ENCODE results near the gene CCL5. TPM values are rescaled to one million over a fixed set of nuclear protein-coding genes. Genes with fewer than 3 reads are reported as not detected.
A peak's percentile ranks its signal among the peaks of the same experiment; 100 is the strongest.

CCL5 gene
- total and polyA plus RNA-seq, 5 donors from 2014 or later = 4.7 to 25.8 (median 6.0) TPM

- Histone ChIP-seq H3K9me3 (ENCODE audit: control insufficient read depth in 2 of 2, low read length in 2 of 2) (no peaks in the 10 kb centered on the region), H3K4me3 (ENCODE audit: low read depth, low read length) (no peak overlapping the region), H3K27me3 (ENCODE audit: control insufficient read depth, insufficient read depth, low read length) (no peaks in the 10 kb centered on the region), H3K4me1 (ENCODE audit: control insufficient read depth, insufficient read depth, low read length, poor library complexity, severe bottlenecking) (no peaks in the 10 kb centered on the region), H3K27ac (ENCODE audit: insufficient read depth, low read length, poor library complexity, severe bottlenecking) (no peak overlapping the region), H3K36me3 (ENCODE audit: control insufficient read depth, insufficient read depth, low read length) (no peaks in the 10 kb centered on the region)
- no peak for ATAC-seq (ENCODE audit: low read depth in 2 of 2)
- Mint-ChIP-seq H3K27ac (no peak overlapping the region), H3K36me3 (peaks cover 15% of the 10 kb centered on the region), H3K4me3 (no peak overlapping the region), H3K27me3 (no peaks in the 10 kb centered on the region), H3K4me1 (peaks cover 0 to 5% (median 2%) of the 10 kb centered on the region in 4 donors), H3K9me3 (peaks cover 0 to 1% (median 0%) of the 10 kb centered on the region in 7 donors)
- DNase-seq = no peak
Observed at GRCh38 chr17:35855965-35856364, 24.2 kb downstream of the CCL5 start.

- Histone ChIP-seq H3K27ac (ENCODE audit: insufficient read depth, low read length, poor library complexity, severe bottlenecking) (no peak overlapping the region), H3K36me3 (ENCODE audit: control insufficient read depth, insufficient read depth, low read length) (peaks cover 46% of the 10 kb centered on the region), H3K27me3 (ENCODE audit: control insufficient read depth, insufficient read depth, low read length) (no peaks in the 10 kb centered on the region), H3K4me1 (ENCODE audit: control insufficient read depth, insufficient read depth, low read length, poor library complexity, severe bottlenecking) (no peaks in the 10 kb centered on the region), H3K9me3 (ENCODE audit: control insufficient read depth in 2 of 2, low read length in 2 of 2) (no peaks in the 10 kb centered on the region), H3K4me3 (ENCODE audit: low read depth, low read length) (no peak overlapping the region)
- DNase-seq = peak; percentile 3 to 83 (median 38)
- ATAC-seq (ENCODE audit: low read depth in 2 of 2) = peak; percentile 48 to 58
- Mint-ChIP-seq H3K27ac (peak overlapping the region in 2 of 3 donors; percentile 7 to 12), H3K4me3 (no peak overlapping the region), H3K4me1 (peaks cover 0 to 10% (median 6%) of the 10 kb centered on the region in 4 donors), H3K27me3 (no peaks in the 10 kb centered on the region), H3K9me3 (no peaks in the 10 kb centered on the region), H3K36me3 (peaks cover 37% of the 10 kb centered on the region)
Observed at GRCh38 chr17:35849469-35850348, 30.5 kb downstream of the CCL5 start.

- no peaks in the 10 kb centered on the region for H3K4me1 ChIP-seq (ENCODE audit: control insufficient read depth, insufficient read depth, low read length, poor library complexity, severe bottlenecking)
- H3K4me3 ChIP-seq (ENCODE audit: low read depth, low read length) = no peak overlapping the region
- Mint-ChIP-seq H3K27ac (peak overlapping the region in 1 of 3 donors; percentile 60), H3K27me3 (no peaks in the 10 kb centered on the region), H3K4me3 (no peak overlapping the region), H3K4me1 (peaks cover 0 to 10% (median 6%) of the 10 kb centered on the region in 4 donors), H3K36me3 (peaks cover 45% of the 10 kb centered on the region), H3K9me3 (no peaks in the 10 kb centered on the region)
- ATAC-seq (ENCODE audit: low read depth in 2 of 2) (no peak), DNase-seq (no peak)
- H3K9me3 ChIP-seq (ENCODE audit: control insufficient read depth in 2 of 2, low read length in 2 of 2) = no peaks in the 10 kb centered on the region
- no peaks in the 10 kb centered on the region for H3K27me3 ChIP-seq (ENCODE audit: control insufficient read depth, insufficient read depth, low read length)
- H3K36me3 ChIP-seq (ENCODE audit: control insufficient read depth, insufficient read depth, low read length) = peaks cover 65% of the 10 kb centered on the region
- no peak overlapping the region for H3K27ac ChIP-seq (ENCODE audit: insufficient read depth, low read length, poor library complexity, severe bottlenecking)
Observed at GRCh38 chr17:35847633-35848373, 32.4 kb downstream of the CCL5 start.

- Mint-ChIP-seq H3K27ac (no peak overlapping the region), H3K36me3 (peaks cover 51% of the 10 kb centered on the region), H3K4me3 (no peak overlapping the region), H3K9me3 (no peaks in the 10 kb centered on the region), H3K4me1 (peaks cover 0 to 10% (median 6%) of the 10 kb centered on the region in 4 donors), H3K27me3 (no peaks in the 10 kb centered on the region)
- ATAC-seq (ENCODE audit: low read depth in 2 of 2) (no peak), DNase-seq (no peak)
- no peaks in the 10 kb centered on the region for H3K9me3 ChIP-seq (ENCODE audit: control insufficient read depth in 2 of 2, low read length in 2 of 2)
- H3K4me1 ChIP-seq (ENCODE audit: control insufficient read depth, insufficient read depth, low read length, poor library complexity, severe bottlenecking) = no peaks in the 10 kb centered on the region
- H3K27ac ChIP-seq (ENCODE audit: insufficient read depth, low read length, poor library complexity, severe bottlenecking) = no peak overlapping the region
- H3K4me3 ChIP-seq (ENCODE audit: low read depth, low read length) = no peak overlapping the region
- H3K27me3 ChIP-seq (ENCODE audit: control insufficient read depth, insufficient read depth, low read length) = no peaks in the 10 kb centered on the region
- peaks cover 73% of the 10 kb centered on the region for H3K36me3 ChIP-seq (ENCODE audit: control insufficient read depth, insufficient read depth, low read length)
Observed at GRCh38 chr17:35847006-35847405, 33.2 kb downstream of the CCL5 start.

- Mint-ChIP-seq H3K36me3 (peaks cover 49% of the 10 kb centered on the region), H3K4me3 (no peak overlapping the region), H3K27me3 (no peaks in the 10 kb centered on the region), H3K9me3 (peaks cover 0 to 2% (median 0%) of the 10 kb centered on the region in 7 donors), H3K4me1 (peaks cover 0 to 8% (median 4%) of the 10 kb centered on the region in 4 donors), H3K27ac (peak overlapping the region in 2 of 3 donors; percentile 15 to 27)
- no peaks in the 10 kb centered on the region for H3K27me3 ChIP-seq (ENCODE audit: control insufficient read depth, insufficient read depth, low read length)
- peaks cover 81% of the 10 kb centered on the region for H3K36me3 ChIP-seq (ENCODE audit: control insufficient read depth, insufficient read depth, low read length)
- ATAC-seq (ENCODE audit: low read depth in 2 of 2) (no peak), DNase-seq (no peak)
- no peak overlapping the region for H3K27ac ChIP-seq (ENCODE audit: insufficient read depth, low read length, poor library complexity, severe bottlenecking)
- H3K4me3 ChIP-seq (ENCODE audit: low read depth, low read length) = no peak overlapping the region
- no peaks in the 10 kb centered on the region for H3K9me3 ChIP-seq (ENCODE audit: control insufficient read depth in 2 of 2, low read length in 2 of 2)
- no peaks in the 10 kb centered on the region for H3K4me1 ChIP-seq (ENCODE audit: control insufficient read depth, insufficient read depth, low read length, poor library complexity, severe bottlenecking)
Observed at GRCh38 chr17:35846055-35846809, 33.9 kb downstream of the CCL5 start.

- DNase-seq = no peak
- ATAC-seq (ENCODE audit: low read depth in 2 of 2) = no peak
- peaks cover 47% of the 10 kb centered on the region for H3K36me3 Mint-ChIP-seq
Observed at GRCh38 chr17:35844547-35844946, 35.6 kb downstream of the CCL5 start.

GRCh38 chr17:35843698-35844097 lies 36.5 kb downstream of the CCL5 start:
- no peak overlapping the region for H3K4me3 Mint-ChIP-seq
- ATAC-seq (ENCODE audit: low read depth in 2 of 2) (no peak), DNase-seq (no peak)
- H3K9me3 ChIP-seq (ENCODE audit: control insufficient read depth in 2 of 2, low read length in 2 of 2) = no peaks in the 10 kb centered on the region
- H3K36me3 Mint-ChIP-seq = peaks cover 47% of the 10 kb centered on the region
- peaks cover 0 to 3% (median 0%) of the 10 kb centered on the region in 4 donors for H3K4me1 Mint-ChIP-seq
- H3K36me3 ChIP-seq (ENCODE audit: control insufficient read depth, insufficient read depth, low read length) = peaks cover 91% of the 10 kb centered on the region
- H3K4me3 ChIP-seq (ENCODE audit: low read depth, low read length) = no peak overlapping the region
- H3K9me3 Mint-ChIP-seq = peaks cover 0 to 2% (median 0%) of the 10 kb centered on the region in 7 donors
- H3K27ac ChIP-seq (ENCODE audit: insufficient read depth, low read length, poor library complexity, severe bottlenecking) = no peak overlapping the region
- no peaks in the 10 kb centered on the region for H3K4me1 ChIP-seq (ENCODE audit: control insufficient read depth, insufficient read depth, low read length, poor library complexity, severe bottlenecking)
- H3K27me3 ChIP-seq (ENCODE audit: control insufficient read depth, insufficient read depth, low read length) = no peaks in the 10 kb centered on the region
- no peaks in the 10 kb centered on the region for H3K27me3 Mint-ChIP-seq
- H3K27ac Mint-ChIP-seq = peak overlapping the region in 1 of 3 donors; percentile 59

More at GRCh38 chr17:35844547-35844946, 35.6 kb downstream of the CCL5 start:
- peaks cover 0 to 2% (median 0%) of the 10 kb centered on the region in 7 donors for H3K9me3 Mint-ChIP-seq
- peak overlapping the region in 1 of 3 donors; percentile 24 for H3K27ac Mint-ChIP-seq
- peaks cover 89% of the 10 kb centered on the region for H3K36me3 ChIP-seq (ENCODE audit: control insufficient read depth, insufficient read depth, low read length)
- H3K27me3 Mint-ChIP-seq = no peaks in the 10 kb centered on the region
- H3K9me3 ChIP-seq (ENCODE audit: control insufficient read depth in 2 of 2, low read length in 2 of 2) = no peaks in the 10 kb centered on the region
- peaks cover 0 to 3% (median 1%) of the 10 kb centered on the region in 4 donors for H3K4me1 Mint-ChIP-seq
- no peak overlapping the region for H3K4me3 Mint-ChIP-seq
- no peak overlapping the region for H3K27ac ChIP-seq (ENCODE audit: insufficient read depth, low read length, poor library complexity, severe bottlenecking)
- no peaks in the 10 kb centered on the region for H3K4me1 ChIP-seq (ENCODE audit: control insufficient read depth, insufficient read depth, low read length, poor library complexity, severe bottlenecking)
- H3K27me3 ChIP-seq (ENCODE audit: control insufficient read depth, insufficient read depth, low read length) = no peaks in the 10 kb centered on the region
- H3K4me3 ChIP-seq (ENCODE audit: low read depth, low read length) = no peak overlapping the region
